ENCODE results near the gene KCTD16.

GRCh38 chr5:144169904-144170275, 783 bp upstream of the KCTD16 start:
- TF ChIP-seq, protein P1, sequence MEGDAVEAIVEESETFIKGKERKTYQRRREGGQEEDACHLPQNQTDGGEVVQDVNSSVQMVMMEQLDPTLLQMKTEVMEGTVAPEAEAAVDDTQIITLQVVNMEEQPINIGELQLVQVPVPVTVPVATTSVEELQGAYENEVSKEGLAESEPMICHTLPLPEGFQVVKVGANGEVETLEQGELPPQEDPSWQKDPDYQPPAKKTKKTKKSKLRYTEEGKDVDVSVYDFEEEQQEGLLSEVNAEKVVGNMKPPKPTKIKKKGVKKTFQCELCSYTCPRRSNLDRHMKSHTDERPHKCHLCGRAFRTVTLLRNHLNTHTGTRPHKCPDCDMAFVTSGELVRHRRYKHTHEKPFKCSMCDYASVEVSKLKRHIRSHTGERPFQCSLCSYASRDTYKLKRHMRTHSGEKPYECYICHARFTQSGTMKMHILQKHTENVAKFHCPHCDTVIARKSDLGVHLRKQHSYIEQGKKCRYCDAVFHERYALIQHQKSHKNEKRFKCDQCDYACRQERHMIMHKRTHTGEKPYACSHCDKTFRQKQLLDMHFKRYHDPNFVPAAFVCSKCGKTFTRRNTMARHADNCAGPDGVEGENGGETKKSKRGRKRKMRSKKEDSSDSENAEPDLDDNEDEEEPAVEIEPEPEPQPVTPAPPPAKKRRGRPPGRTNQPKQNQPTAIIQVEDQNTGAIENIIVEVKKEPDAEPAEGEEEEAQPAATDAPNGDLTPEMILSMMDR (IDR thresholded peaks at IDR 0.05; ENCODE audit: poor library complexity), result no peak
- no peak for TF ChIP-seq EZH2 (IDR thresholded peaks at IDR 0.05; ENCODE audit: borderline replicate concordance)
